Heart left ventricle (tissue), 13 donors: ENCODE results near the gene HSD3B2.

Experiments
- POLR2A ChIP-seq, 2 donors: fragments of 450-650 bp; IDR thresholded peaks; one replicate each; pipeline ENCODE4 v1.6.1; 2017; ENCODE audit warnings: antibody characterized with exemption in 2 of 2, mild to moderate bottlenecking in 2 of 2, moderate library complexity in 2 of 2
- TF ChIP-seq, protein P1 (sequence below), 12 donors: fragments of 200-600 bp; sonication (generic) in 4 of 12; IDR thresholded peaks; one replicate each; pipeline versions ENCODE4 v1.5.0 to v1.8.0; 2018 to 2022; ENCODE audit warnings: antibody characterized with exemption in 12 of 12, mild to moderate bottlenecking in 5 of 12
- donor health status: ischemic (EF 13 %, LVEDD 7.1; RV severe dilation, severe dysfunction).
- donor health status: DM: no; HTN: yes; CAD: no.
- donor health status: DM: no; HTN: no; CAD: no.
- donor health status: ischemic (EF 25% LVEDD 6.9; RV normal size, moderate dysfunction).
- donor health status: ischemic (EF 25% LVEDD 5.7; RV mildly dilated, moderate dysfunction).
- donor health status: ischemic (EF 35%, LVEDD 5.7; RV mildly dilated, moderate dysfunction).
- donor health status: nonischemic (EF 11% LVEDD 7.7; RV severe dilation, severe dysfunction).
- donor health status: DM: yes; HTN: yes; CAD: no.
- donor health status: PGD.
- donor health status: ischemic (EF 29% LVEDD 5.4; RV normal size, mild dysfunction).
- donor health status: nonischemic (EF 23%, LVEDD 6.1; RV moderate dilation, normal function).

DNA sequence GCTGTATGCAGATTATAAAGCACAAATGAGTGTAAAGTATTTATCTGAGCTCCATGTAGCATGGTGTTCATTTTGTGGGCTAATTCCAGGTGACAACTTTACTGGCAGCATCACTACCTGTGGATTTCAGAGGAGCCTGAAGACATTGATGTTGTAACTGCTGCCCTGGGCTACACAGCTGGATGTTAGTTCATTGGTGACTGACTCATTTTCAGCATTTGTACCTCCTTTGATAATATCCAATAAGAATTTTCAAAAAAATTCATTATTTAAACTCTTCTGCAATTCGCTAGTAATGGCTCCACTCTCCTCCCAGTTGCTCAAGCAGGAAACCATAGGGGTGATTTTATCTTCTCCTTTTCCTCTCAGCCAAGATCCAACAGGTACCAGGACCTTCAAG lies 54.8 kb downstream of the HSD3B2 start:
- TF ChIP-seq, protein P1, sequence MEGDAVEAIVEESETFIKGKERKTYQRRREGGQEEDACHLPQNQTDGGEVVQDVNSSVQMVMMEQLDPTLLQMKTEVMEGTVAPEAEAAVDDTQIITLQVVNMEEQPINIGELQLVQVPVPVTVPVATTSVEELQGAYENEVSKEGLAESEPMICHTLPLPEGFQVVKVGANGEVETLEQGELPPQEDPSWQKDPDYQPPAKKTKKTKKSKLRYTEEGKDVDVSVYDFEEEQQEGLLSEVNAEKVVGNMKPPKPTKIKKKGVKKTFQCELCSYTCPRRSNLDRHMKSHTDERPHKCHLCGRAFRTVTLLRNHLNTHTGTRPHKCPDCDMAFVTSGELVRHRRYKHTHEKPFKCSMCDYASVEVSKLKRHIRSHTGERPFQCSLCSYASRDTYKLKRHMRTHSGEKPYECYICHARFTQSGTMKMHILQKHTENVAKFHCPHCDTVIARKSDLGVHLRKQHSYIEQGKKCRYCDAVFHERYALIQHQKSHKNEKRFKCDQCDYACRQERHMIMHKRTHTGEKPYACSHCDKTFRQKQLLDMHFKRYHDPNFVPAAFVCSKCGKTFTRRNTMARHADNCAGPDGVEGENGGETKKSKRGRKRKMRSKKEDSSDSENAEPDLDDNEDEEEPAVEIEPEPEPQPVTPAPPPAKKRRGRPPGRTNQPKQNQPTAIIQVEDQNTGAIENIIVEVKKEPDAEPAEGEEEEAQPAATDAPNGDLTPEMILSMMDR (IDR thresholded peaks at IDR 0.05) = no peak
- no peak for TF ChIP-seq POLR2A (IDR thresholded peaks at IDR 0.05)
